Fibroblast of mammary gland (primary cell): ENCODE measurements around the gene EIF2AK2.

Source experiments
- DNase-seq: peaks from one replicate; pipeline ENCODE4 v3.0.0-alpha.2; 2010; ENCODE audit warnings: low read depth
- H3K4me3 ChIP-seq: 2 replicates; pipeline ENCODE4 v1.5.1; 2011; ENCODE audit warnings: low read depth, mild to moderate bottlenecking, low read length, moderate library complexity; ENCODE audit not compliant: control insufficient read depth
- CTCF ChIP-seq: conservative IDR thresholded peaks from 2 replicates; pipeline ENCODE4 v1.5.1; 2011; ENCODE audit warnings: low read depth, low read length, inconsistent platforms; ENCODE audit not compliant: control insufficient read depth, insufficient read depth

Gene EIF2AK2

GRCh38 chr2:37119157-37119556 is 37.6 kb downstream of the EIF2AK2 start:
- no peak for DNase-seq
- H3K4me3 ChIP-seq = no peak overlapping the region
- TF ChIP-seq CTCF = no peak

GRCh38 chr2:37117566-37117965 is 39.2 kb downstream of the EIF2AK2 start:
- TF ChIP-seq CTCF = no peak
- no peak for DNase-seq
- no peak overlapping the region for H3K4me3 ChIP-seq

- H3K4me3 ChIP-seq = no peak overlapping the region
- no peak for TF ChIP-seq CTCF
- no peak for DNase-seq
These were observed 44.8 kb downstream of the EIF2AK2 start for GRCh38 chr2:37111958-37112357.

GRCh38 chr2:37110306-37111212 is 46.2 kb downstream of the EIF2AK2 start:
- DNase-seq = no peak
- no peak for TF ChIP-seq CTCF
- H3K4me3 ChIP-seq = no peak overlapping the region

- H3K4me3 ChIP-seq = no peak overlapping the region
- no peak for DNase-seq
- no peak for TF ChIP-seq CTCF
These were observed 47.3 kb downstream of the EIF2AK2 start for GRCh38 chr2:37109523-37109922.

GRCh38 chr2:37105150-37105549 is 51.6 kb downstream of the EIF2AK2 start:
- DNase-seq = no peak
- no peak for TF ChIP-seq CTCF
- H3K4me3 ChIP-seq = no peak overlapping the region

- H3K4me3 ChIP-seq = no peak overlapping the region
- TF ChIP-seq CTCF = no peak
- DNase-seq = no peak
These were observed 52.6 kb downstream of the EIF2AK2 start for GRCh38 chr2:37104178-37104577.
